Measurements from ENCODE around the gene BCL6B.

Gene BCL6B

GRCh38 chr17:6994118-6994598 lies 28.7 kb upstream of the BCL6B start:
- Histone ChIP-seq H4K20me1 (peaks cover 0 to 43% (median 0%) of the 10 kb centered on the region in 11 experiments; a peak in 7 of 22 replicates), H3K4me3 (no peak overlapping the region), H3K27me3 (no peaks in the 10 kb centered on the region), H3K9me3 (replicated peaks in 1 of 11) (peaks cover 0 to 8% (median 3%) of the 10 kb centered on the region in 11 experiments; a peak in 8 of 22 replicates), H3K9ac (0 out of 22 replicates have a peak overlapping the region, but pooled peaks of 1 of the 11 experiments have one; percentile 4), H3K4me2 (peak overlapping the region in 5 of 11 experiments; percentile 9 to 39 (median 22); a peak in 6 of 22 replicates), H3K4me1 (peaks cover 0 to 21% (median 12%) of the 10 kb centered on the region in 10 experiments; a peak in 13 of 20 replicates), H3K36me3 (peaks cover 20 to 42% (median 32%) of the 10 kb centered on the region in 11 experiments), H3K27ac (no peak overlapping the region)
- no peak for TF ChIP-seq Cebpa-rat (IDR thresholded peaks at IDR 0.05)

DNA sequence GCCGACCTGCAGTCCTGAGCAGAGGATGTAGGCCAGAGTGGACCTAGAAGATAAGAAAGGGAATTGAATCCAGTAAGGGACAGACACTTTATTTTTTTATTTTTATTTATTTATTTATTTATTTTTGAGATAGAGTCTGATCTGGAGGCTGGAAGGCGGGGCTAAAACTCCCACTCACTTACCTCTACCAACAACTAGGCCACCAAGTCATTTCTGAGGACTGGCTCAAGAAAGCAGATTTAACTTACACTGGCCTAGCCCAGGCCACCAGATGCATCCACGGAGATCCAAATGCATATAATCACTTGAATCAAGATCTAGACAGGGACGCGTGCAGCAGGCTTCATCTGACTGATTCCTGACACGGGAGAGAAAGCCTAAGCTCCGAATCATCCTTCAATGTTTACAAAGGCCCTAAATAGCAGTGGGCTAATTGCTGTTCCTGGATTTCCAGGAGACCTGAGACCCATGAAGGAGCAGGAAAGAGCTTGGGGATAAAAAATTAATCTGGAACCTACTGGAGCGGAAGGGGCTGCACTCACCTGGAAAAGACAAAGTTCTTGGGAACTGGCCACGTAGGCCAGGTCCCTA lies 28.1 kb upstream of the BCL6B start:
- Histone ChIP-seq H3K4me1 (peaks cover 0 to 21% (median 12%) of the 10 kb centered on the region in 10 experiments; a peak in 13 of 20 replicates), H3K9me3 (replicated peaks in 1 of 11) (peaks cover 0 to 2% (median 0%) of the 10 kb centered on the region in 11 experiments; a peak in 3 of 22 replicates), H3K27me3 (no peaks in the 10 kb centered on the region), H3K4me2 (peak overlapping the region in 4 of 11 experiments; percentile 14 to 39 (median 24); a peak in 5 of 22 replicates), H3K9ac (no peak overlapping the region), H3K4me3 (no peak overlapping the region), H3K27ac (no peak overlapping the region), H3K36me3 (peaks cover 26 to 48% (median 38%) of the 10 kb centered on the region in 11 experiments), H4K20me1 (peaks cover 0 to 49% (median 0%) of the 10 kb centered on the region in 11 experiments; a peak in 8 of 22 replicates)
- TF ChIP-seq Cebpa-rat (IDR thresholded peaks at IDR 0.05), result no peak

- Histone ChIP-seq H3K4me2 (no peak within 1 kb of the TSS), H3K27me3 (no peaks in the 10 kb centered on the region)
Measured at GRCh38 chr17:6995500-6996255, 27.2 kb upstream of the BCL6B start, which contains the start of gene ALOX12. ALOX12 (plus strand) TSS chr17:6996049; CDS start chr17:6996118, 69 bp downstream.

DNA sequence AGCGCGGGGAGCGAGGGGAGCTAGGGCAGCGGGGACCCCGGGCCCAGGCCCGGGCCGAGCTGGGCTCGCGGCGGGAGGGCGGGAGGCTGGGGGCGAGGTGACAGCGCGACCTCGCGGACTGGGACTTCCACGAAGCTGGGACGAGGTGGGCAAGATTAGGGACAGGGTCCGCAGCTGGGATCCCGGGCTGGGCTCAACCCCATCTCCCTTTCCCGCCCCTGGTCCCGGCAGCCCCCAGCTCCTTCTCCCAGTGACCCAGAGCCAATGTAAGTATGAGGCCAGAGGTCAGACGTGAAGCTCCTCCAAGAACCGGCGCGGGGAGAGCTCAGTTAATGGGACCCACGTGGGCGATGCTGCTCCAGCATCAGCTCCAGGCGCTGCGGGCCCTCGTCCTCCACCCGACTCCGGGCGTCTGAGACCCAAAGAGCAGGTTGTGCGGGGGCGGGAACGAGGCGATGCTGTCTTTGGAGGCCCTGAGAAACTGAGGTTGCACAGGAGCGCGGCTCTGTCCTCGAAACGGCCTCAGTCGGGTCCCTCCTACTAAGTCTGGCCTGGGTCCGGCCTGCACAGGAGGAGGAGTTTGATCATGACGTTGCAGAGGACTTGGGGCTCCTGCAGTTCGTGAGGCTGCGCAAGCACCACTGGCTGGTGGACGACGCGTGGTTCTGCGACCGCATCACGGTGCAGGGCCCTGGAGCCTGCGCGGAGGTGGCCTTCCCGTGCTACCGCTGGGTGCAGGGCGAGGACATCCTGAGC lies 26.4 kb upstream of the BCL6B start:
- Histone ChIP-seq H4K20me1 (peaks cover 0 to 66% (median 11%) of the 10 kb centered on the region in 11 experiments; a peak in 12 of 22 replicates), H3K27me3 (no peaks in the 10 kb centered on the region), H3K4me3 (no peak overlapping the region), H3K27ac (no peak overlapping the region), H3K36me3 (peaks cover 43 to 65% (median 55%) of the 10 kb centered on the region in 11 experiments), H3K9ac (no peak overlapping the region), H3K4me2 (no peak overlapping the region), H3K9me3 (replicated peaks in 1 of 11) (no peaks in the 10 kb centered on the region), H3K4me1 (peaks cover 0 to 21% (median 12%) of the 10 kb centered on the region in 10 experiments; a peak in 13 of 20 replicates)
- no peak for TF ChIP-seq Cebpa-rat (IDR thresholded peaks at IDR 0.05)

More at GRCh38 chr17:6995500-6996255, 27.2 kb upstream of the BCL6B start, which contains the start of gene ALOX12:
- peaks cover 35 to 58% (median 48%) of the 10 kb centered on the region in 11 experiments for H3K36me3 ChIP-seq
- no peak for TF ChIP-seq Cebpa-rat (IDR thresholded peaks at IDR 0.05)
- H4K20me1 ChIP-seq, result peaks cover 0 to 58% (median 9%) of the 10 kb centered on the region in 11 experiments; a peak in 10 of 22 replicates
- H3K9ac ChIP-seq, result no peak within 1 kb of the TSS
- H3K4me1 ChIP-seq, result peaks cover 0 to 21% (median 12%) of the 10 kb centered on the region in 10 experiments; a peak in 13 of 20 replicates
- H3K27ac ChIP-seq, result no peak within 1 kb of the TSS
- H3K9me3 ChIP-seq (replicated peaks in 1 of 11), result no peaks in the 10 kb centered on the region
- no peak within 1 kb of the TSS for H3K4me3 ChIP-seq

DNA sequence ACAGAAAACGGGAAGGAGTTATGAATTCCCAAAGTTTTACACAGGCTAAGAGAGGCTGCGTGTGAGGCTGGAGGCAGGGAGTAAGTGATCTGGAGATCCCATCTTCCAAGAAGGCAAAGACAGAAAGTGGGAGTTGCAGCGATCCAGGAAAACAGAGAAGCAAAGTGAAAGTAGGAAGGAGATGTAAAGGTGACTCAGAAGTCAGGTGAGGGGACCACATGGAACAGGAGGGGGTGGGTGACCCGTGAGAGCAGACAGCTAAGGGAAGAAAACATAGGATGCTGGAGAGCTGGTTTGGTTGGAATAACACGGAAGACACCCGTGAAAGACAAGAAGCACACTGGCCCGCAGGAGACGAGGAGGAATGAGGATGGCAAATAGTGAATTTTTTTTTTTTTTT lies 25.7 kb upstream of the BCL6B start:
- peaks cover 0 to 73% (median 17%) of the 10 kb centered on the region in 11 experiments; a peak in 12 of 22 replicates for H4K20me1 ChIP-seq
- H3K4me1 ChIP-seq, result peaks cover 0 to 21% (median 12%) of the 10 kb centered on the region in 10 experiments; a peak in 13 of 20 replicates
- H3K36me3 ChIP-seq, result peaks cover 50 to 72% (median 63%) of the 10 kb centered on the region in 11 experiments
- no peak overlapping the region for H3K4me2 ChIP-seq
- no peak overlapping the region for H3K4me3 ChIP-seq
- H3K27me3 ChIP-seq, result no peaks in the 10 kb centered on the region
- TF ChIP-seq Cebpa-rat (IDR thresholded peaks at IDR 0.05), result no peak
- H3K27ac ChIP-seq, result no peak overlapping the region
- H3K9me3 ChIP-seq (replicated peaks in 1 of 11), result no peaks in the 10 kb centered on the region
- H3K9ac ChIP-seq, result no peak overlapping the region

DNA sequence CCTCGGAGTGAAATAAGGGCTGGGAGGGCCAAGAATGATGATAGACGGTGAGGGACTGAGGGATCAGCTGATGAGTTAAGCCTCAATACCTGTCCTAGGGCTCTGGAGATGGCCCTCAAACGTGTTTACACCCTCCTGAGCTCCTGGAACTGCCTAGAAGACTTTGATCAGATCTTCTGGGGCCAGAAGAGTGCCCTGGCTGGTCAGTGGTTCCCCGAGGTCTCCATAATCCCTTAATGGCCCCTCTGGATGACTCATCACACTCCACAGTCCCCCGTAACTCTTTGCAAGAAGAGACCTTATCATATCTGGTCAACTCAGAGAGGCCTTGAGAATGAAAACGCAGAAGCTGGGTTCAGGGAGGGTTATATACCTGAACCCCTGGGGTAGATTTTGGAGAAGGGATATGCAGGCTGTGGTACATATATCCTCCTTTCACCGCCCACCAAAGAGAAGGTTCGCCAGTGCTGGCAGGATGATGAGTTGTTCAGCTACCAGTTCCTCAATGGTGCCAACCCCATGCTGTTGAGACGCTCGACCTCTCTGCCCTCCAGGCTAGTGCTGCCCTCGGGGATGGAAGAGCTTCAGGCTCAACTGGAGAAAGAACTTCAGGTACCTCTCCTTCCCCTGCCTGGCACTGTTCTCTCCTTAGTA lies 23.9 kb upstream of the BCL6B start:
- H3K9ac ChIP-seq, result no peak overlapping the region; a peak in 1 of 22 replicates
- H3K4me2 ChIP-seq, result no peak overlapping the region
- H3K36me3 ChIP-seq, result peaks cover 66 to 89% (median 78%) of the 10 kb centered on the region in 11 experiments
- peaks cover 0 to 13% (median 8%) of the 10 kb centered on the region in 10 experiments; a peak in 13 of 20 replicates for H3K4me1 ChIP-seq
- TF ChIP-seq Cebpa-rat (IDR thresholded peaks at IDR 0.05), result no peak
- H3K27me3 ChIP-seq, result no peaks in the 10 kb centered on the region
- peaks cover 5 to 90% (median 33%) of the 10 kb centered on the region in 11 experiments; a peak in 19 of 22 replicates for H4K20me1 ChIP-seq
- H3K27ac ChIP-seq, result no peak overlapping the region
- H3K4me3 ChIP-seq, result no peak overlapping the region
- no peaks in the 10 kb centered on the region for H3K9me3 ChIP-seq (replicated peaks in 1 of 11)

DNA sequence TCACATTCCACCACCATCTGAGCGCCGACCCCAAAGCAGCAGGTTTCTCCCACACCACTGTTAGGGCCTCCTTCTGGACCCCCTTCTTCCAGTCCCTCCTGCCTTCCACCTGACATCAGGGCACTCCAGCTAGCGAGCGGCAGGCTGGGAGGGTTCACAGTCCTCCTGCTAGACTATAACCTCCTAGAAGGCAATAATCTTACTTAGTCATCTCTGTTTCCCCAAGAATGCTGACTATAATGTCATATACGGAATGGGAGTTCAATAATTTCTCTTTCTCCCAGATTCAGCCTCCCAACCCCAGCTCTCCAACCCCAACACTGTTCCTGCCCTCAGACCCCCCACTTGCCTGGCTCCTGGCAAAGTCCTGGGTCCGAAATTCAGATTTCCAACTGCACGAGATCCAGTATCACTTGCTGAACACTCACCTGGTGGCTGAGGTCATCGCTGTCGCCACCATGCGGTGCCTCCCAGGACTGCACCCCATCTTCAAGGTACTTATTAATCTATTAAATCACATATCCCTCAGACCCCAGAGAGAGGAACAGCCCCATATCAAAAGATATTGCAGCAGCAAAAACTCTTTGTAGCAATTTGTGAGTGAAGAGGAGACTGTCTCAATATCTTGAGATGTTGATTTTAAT lies 21.4 kb upstream of the BCL6B start:
- Histone ChIP-seq H3K36me3 (peaks cover 64 to 76% (median 68%) of the 10 kb centered on the region in 11 experiments), H3K4me3 (no peak overlapping the region)
- no peak for TF ChIP-seq Cebpa-rat (IDR thresholded peaks at IDR 0.05)

More for the DNA sequence above, 21.4 kb upstream of the BCL6B start:
- H3K27ac ChIP-seq, result no peak overlapping the region
- H3K4me2 ChIP-seq, result no peak overlapping the region
- H4K20me1 ChIP-seq, result peaks cover 16 to 93% (median 52%) of the 10 kb centered on the region in 11 experiments
- H3K9ac ChIP-seq, result no peak overlapping the region
- no peaks in the 10 kb centered on the region for H3K27me3 ChIP-seq
- peaks cover 0 to 3% (median 0%) of the 10 kb centered on the region in 10 experiments; a peak in 2 of 20 replicates for H3K4me1 ChIP-seq
- no peaks in the 10 kb centered on the region for H3K9me3 ChIP-seq (replicated peaks in 1 of 11)

Measured in BLaER1 treated with 17β-estradiol and CSF1 and Interleukin-3, amounts not matched to agents 10 nM and 100 nM (cell line).